Activated T-helper 17 cell treated with anti-CD3 and anti-CD28 coated beads, Interleukin-2, amount 50 U/mL, for 72 hours (primary cell): ENCODE data around the gene ZNF576. TPM values are rescaled to one million over a fixed set of nuclear protein-coding genes. Genes with fewer than 3 reads are reported as not detected.

Source experiments
- ATAC-seq: fragments of 150-1000 bp; cut with Tn5 transposase; replicated peaks from 2 replicates; pipeline ENCODE4 v1.10.0; 2021; ENCODE audit warnings: mild to moderate bottlenecking, moderate library complexity
- H3K27ac Mint-ChIP-seq: one replicate; pipeline ENCODE4 v1.8.0; 2022; ENCODE audit warnings: mixed read lengths
- H3K27me3 Mint-ChIP-seq: one replicate; pipeline ENCODE4 v1.8.0; 2022; ENCODE audit warnings: mixed read lengths
- H3K36me3 Mint-ChIP-seq: one replicate; pipeline ENCODE4 v1.8.0; 2022; ENCODE audit warnings: low read depth, mild to moderate bottlenecking, mixed read lengths
- H3K4me1 Mint-ChIP-seq: one replicate; pipeline ENCODE4 v1.8.0; 2022; ENCODE audit warnings: mixed read lengths
- H3K4me3 Mint-ChIP-seq: one replicate; pipeline ENCODE4 v1.8.0; 2022; ENCODE audit warnings: mild to moderate bottlenecking, mixed read lengths
- H3K9me3 Mint-ChIP-seq: one replicate; pipeline ENCODE4 v1.8.0; 2022; ENCODE audit warnings: mixed read lengths
- total RNA-seq, 2 donors: library from RNA; stranded (reverse); gene quantifications; one replicate each; pipeline ENCODE4 v1.2.3, GENCODE V29; 2022

The ZNF576 gene
- total RNA-seq, 2 donors from 2014 or later: 17.8 to 23.3 TPM

DNA sequence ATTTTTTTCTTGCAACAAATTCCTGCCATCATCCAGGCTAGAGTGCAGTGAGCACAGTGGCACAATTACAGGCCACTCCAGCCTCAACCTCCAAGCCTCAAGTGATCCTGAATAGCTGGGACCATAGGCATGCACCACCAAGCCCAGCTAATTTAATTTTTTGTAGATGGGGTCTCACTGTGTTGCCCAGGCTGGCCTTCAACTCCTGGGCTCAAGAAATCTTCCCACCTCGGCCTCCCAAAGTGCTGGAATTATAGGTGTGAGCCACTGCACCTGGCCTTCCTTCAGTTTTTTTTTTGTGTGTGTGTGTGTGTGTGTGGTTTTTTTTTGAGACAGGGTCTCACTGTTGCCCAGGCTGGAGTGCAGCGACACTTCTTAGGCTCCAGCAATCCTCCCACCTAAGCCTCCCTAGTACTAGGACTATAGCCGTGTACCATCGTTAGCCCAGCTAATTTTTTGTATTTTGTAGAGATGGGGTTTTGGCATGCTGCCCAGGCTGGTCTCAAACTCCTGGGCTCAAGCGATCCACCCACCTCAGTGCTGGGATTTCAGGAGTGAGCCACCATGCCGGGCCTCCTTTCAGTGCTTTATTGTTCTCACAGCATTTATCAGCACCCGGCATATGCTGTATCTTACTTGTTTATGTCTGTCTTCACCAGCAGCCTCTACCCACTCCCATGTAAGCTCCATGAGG is 9.6 kb downstream of the ZNF576 start:
- no peaks in the 10 kb centered on the region for H3K27me3 Mint-ChIP-seq
- H3K36me3 Mint-ChIP-seq: peaks cover 28% of the 10 kb centered on the region
- H3K27ac Mint-ChIP-seq: no peak overlapping the region
- ATAC-seq: no peak
- H3K4me3 Mint-ChIP-seq: no peak overlapping the region
- H3K4me1 Mint-ChIP-seq: peaks cover 4% of the 10 kb centered on the region
- no peaks in the 10 kb centered on the region for H3K9me3 Mint-ChIP-seq

DNA sequence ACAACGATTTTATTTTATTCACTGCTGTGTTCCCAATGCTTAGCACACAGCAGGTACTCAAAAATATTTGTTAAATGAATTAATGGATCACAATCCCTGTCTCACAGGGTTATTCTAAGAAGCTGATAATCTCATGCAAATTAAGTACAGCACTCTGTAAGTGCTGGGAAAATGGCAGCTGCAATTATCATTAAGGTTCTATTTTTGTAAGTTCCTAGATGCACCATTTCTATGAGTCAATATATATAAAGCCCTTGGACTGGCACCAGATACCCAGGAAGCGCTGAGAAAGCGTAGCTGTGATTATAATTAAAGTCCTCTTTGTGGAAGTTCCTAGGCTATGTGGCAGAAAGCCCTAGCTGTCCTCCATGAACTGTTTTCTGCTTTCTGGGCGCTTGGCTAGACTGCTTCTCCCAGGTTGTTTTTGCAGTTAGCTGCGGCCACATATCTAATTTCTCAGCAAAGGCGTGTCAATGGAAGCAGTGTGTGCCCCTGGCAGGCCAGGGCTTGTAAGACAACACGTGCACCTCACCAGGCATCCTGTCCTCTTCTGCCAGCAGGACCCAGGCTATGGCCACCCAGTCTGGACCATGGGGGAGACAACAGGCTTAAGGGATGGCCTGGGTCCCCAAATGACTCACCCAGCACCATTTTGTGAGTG is 10.3 kb downstream of the ZNF576 start:
- Mint-ChIP-seq H3K27ac (peak overlapping the region; percentile 20), H3K4me1 (peaks cover 4% of the 10 kb centered on the region), H3K4me3 (no peak overlapping the region), H3K27me3 (no peaks in the 10 kb centered on the region), H3K9me3 (no peaks in the 10 kb centered on the region), H3K36me3 (peaks cover 21% of the 10 kb centered on the region)
- no peak for ATAC-seq

DNA sequence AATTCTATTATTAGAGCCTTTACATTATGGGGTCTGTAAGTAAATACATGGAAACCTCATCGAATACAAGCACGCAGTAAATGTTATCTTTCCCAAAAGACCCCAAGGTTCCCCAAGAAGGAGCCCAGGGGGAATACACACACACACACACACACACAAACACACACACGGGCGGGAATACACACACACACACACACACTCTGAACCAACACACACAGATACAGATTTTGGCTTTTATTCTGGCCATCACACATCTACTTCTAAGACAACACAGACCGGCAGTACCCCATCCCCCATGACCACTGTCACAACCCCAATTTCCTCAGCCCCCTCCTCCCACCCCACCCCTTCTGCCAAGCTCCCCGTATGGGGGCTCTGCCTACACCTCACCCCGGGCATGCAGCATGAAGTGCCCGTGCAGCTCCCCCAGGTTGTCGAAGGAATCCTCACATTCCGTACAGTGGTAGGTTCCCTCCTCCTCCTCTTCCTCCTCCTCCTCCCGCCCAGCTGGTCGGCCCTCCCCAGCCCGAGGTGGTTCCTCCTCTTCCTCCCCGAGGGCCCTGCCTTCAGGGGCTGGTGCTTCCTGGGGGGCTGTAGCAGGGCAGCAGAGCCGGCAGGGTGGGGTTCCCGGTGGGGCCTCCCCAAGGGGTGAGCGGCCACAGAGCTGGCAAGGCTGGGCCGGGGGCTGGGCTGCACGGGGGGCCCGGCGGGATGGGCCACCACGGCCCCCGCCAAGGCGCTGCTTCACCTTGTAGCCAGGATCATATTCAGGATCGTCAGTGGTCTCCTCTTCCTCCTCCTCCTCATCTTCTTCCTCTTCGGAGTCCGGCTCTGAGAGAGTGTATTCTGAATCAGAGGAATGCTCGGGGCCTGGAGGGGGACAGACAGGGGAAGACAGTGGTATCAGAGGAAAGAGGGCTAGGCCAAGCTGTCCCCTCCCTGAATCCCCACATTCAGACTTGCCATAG is 11.1 kb downstream of the ZNF576 start:
- Mint-ChIP-seq H3K36me3 (peaks cover 26% of the 10 kb centered on the region), H3K9me3 (no peaks in the 10 kb centered on the region), H3K27me3 (no peaks in the 10 kb centered on the region), H3K4me3 (no peak overlapping the region), H3K4me1 (peaks cover 9% of the 10 kb centered on the region), H3K27ac (peak overlapping the region; percentile 20)
- ATAC-seq: no peak

DNA sequence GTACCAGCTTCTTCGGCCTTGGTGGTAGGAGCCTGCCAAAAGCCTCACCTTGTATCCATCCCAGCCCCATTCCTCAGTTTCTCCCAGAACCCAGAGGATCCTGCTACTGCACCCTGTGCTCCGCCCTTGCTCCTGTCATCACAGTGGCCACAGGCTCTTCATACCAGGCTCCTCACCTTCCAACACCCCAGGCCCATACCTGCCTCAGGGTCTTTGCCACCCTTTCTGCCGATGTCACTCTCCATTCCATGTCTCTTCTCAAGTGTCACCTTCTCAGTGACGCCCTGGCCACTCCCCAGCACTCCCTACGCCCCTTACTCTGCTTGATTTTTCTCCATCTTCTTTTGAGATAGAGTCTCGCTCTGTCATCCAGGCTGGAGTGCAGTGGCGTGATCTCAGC is 13.5 kb downstream of the ZNF576 start:
- Mint-ChIP-seq H3K36me3 (peaks cover 27% of the 10 kb centered on the region), H3K4me1 (peaks cover 15% of the 10 kb centered on the region), H3K27me3 (no peaks in the 10 kb centered on the region), H3K27ac (peak overlapping the region; percentile 71), H3K4me3 (no peak overlapping the region), H3K9me3 (no peaks in the 10 kb centered on the region)
- ATAC-seq: no peak

DNA sequence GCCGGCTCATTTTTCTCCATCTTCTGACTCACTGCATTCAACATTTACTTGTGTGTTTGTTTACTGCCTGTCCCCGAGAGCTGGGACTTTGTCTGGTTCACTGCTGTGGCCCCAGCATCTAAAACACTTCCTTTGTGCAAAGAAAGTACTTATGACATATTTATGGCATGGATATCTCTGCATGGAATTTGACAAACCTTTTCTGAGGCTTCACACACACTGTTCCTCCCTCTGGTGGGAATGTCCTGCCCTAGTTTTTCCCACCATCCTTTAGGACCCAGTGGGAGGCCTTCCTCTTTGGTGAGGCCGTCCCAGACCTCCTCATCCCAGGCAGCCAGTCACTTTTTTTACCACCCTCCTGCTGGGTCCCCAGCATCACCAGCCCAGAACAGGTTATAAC is 14.1 kb downstream of the ZNF576 start:
- H3K4me3 Mint-ChIP-seq: no peak overlapping the region
- no peaks in the 10 kb centered on the region for H3K27me3 Mint-ChIP-seq
- H3K9me3 Mint-ChIP-seq: no peaks in the 10 kb centered on the region
- peak overlapping the region; percentile 71 for H3K27ac Mint-ChIP-seq
- no peak for ATAC-seq
- H3K36me3 Mint-ChIP-seq: peaks cover 27% of the 10 kb centered on the region
- peaks cover 15% of the 10 kb centered on the region for H3K4me1 Mint-ChIP-seq

DNA sequence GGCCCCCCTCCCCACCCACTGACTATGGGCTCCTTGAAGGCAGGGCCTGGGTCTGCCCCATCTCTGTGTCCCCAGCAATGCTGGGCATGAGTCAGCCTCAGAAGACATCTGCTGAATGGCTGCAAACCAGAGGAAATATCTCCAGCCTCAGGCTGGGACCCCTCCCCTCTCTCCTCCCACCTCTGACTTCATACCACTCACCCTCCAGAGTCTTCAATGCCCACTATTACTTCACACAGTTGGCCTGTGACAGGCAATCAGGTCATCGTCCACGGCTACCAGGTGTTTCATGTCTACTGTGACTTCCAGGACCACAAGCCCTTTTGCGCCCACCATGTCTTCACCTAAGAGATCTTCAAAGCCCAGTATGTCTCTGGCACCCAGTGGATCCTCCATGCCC is 15.4 kb downstream of the ZNF576 start, which contains the start of gene SRRM5:
SRRM5 (plus strand) TSS at position 301 of the 400 bp plus-strand sequence; CDS start at position 335, 34 bp downstream.
- H3K4me3 Mint-ChIP-seq: no peak within 1 kb of the TSS
- ATAC-seq: no peak
- H3K36me3 Mint-ChIP-seq: peaks cover 23% of the 10 kb centered on the region
- H3K9me3 Mint-ChIP-seq: no peaks in the 10 kb centered on the region
- peak within 1 kb of the TSS; percentile 71 for H3K27ac Mint-ChIP-seq
- no peaks in the 10 kb centered on the region for H3K27me3 Mint-ChIP-seq
- H3K4me1 Mint-ChIP-seq: peaks cover 15% of the 10 kb centered on the region

DNA sequence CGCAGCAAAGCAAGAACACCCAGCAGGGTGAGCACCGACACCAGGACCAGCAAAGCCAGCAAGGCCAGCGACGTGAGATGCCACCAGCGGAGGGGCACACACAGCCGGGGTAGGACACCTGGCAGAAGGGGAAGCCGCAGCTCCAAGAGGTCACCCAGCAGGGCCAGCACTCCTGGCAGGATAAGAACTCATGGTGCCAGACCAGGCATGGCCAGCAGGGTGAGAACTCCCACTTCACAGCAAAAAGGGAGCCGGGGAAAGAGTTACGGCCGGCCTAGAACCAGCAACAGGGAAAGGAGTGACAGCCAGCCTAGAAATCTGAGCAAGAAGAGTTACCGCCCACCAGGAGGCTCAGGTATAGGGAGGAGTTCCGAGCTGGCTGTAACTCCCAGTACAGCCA is 16.0 kb downstream of the ZNF576 start:
- H3K4me3 Mint-ChIP-seq: no peak overlapping the region
- no peaks in the 10 kb centered on the region for H3K9me3 Mint-ChIP-seq
- H3K36me3 Mint-ChIP-seq: peaks cover 18% of the 10 kb centered on the region
- H3K27ac Mint-ChIP-seq: no peak overlapping the region
- no peak for ATAC-seq
- H3K27me3 Mint-ChIP-seq: no peaks in the 10 kb centered on the region
- H3K4me1 Mint-ChIP-seq: peaks cover 15% of the 10 kb centered on the region

DNA sequence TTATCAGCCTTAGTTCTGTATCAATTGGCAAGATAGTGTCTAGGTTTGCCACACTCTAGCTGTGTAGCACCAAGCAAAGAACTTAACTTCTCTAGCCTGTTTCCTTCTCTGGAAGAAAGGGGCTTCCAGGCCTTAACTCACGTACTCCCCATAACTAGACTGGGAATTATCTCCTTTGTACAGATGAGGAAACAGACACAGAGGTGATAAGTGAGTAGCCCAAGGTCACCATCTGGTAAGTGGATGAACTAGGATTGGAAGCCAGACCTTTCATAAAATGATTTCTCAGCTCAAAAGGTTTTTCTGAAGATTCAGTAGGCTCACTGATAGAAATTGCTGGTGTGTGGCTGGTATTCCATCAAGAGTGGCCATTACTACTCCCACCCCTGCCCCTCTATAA is 19.9 kb downstream of the ZNF576 start:
- ATAC-seq: no peak
- no peaks in the 10 kb centered on the region for H3K9me3 Mint-ChIP-seq

DNA sequence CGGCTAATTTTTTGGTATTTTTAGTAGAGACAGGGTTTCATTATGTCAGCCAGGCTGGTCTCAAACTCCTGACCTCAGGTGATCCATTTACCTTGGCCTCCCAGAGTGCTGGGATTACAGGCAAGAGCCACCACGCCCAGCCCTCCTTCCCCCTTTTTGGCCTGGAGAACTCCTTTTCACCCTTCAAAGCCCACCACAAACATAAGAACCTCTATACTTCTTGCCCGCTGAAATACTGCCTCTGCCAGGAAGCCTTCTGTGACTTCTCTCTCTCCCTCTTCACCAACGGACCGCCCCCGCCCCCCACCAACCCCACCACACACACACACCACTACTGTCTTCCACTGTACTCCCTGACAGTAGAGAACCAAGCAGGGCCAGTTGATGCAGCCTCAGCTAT is 20.6 kb downstream of the ZNF576 start:
- H3K4me3 Mint-ChIP-seq: no peak overlapping the region
- H3K27ac Mint-ChIP-seq: no peak overlapping the region
- H3K4me1 Mint-ChIP-seq: peaks cover 8% of the 10 kb centered on the region
- H3K36me3 Mint-ChIP-seq: peaks cover 14% of the 10 kb centered on the region
- no peaks in the 10 kb centered on the region for H3K27me3 Mint-ChIP-seq
- no peak for ATAC-seq
- no peaks in the 10 kb centered on the region for H3K9me3 Mint-ChIP-seq

More for the DNA sequence above, 19.9 kb downstream of the ZNF576 start:
- Mint-ChIP-seq H3K27ac (no peak overlapping the region), H3K27me3 (no peaks in the 10 kb centered on the region), H3K4me1 (peaks cover 11% of the 10 kb centered on the region), H3K36me3 (peaks cover 16% of the 10 kb centered on the region), H3K4me3 (no peak overlapping the region)

DNA sequence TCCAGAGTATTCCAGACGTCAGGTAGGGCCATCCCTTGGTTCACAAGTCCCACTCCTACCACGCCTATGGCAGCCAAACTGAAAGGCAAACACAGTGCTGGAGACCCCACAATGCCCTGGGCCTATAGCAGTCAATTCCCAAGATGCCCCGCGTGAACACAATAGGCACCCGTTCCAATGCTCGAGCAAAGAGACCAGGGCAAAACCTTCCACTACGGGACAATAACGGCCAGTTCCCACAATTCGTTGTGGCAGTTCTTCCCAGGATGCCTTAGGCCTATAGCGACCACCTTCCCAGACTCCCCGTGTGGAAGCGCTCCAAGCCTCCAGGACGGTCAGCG is 22.5 kb downstream of the ZNF576 start:
- Mint-ChIP-seq H3K27ac (peak overlapping the region; percentile 97), H3K4me1 (peaks cover 2% of the 10 kb centered on the region), H3K36me3 (peaks cover 7% of the 10 kb centered on the region), H3K27me3 (no peaks in the 10 kb centered on the region), H3K9me3 (no peaks in the 10 kb centered on the region), H3K4me3 (peak overlapping the region; percentile 95)
- peak; percentile 35 for ATAC-seq

DNA sequence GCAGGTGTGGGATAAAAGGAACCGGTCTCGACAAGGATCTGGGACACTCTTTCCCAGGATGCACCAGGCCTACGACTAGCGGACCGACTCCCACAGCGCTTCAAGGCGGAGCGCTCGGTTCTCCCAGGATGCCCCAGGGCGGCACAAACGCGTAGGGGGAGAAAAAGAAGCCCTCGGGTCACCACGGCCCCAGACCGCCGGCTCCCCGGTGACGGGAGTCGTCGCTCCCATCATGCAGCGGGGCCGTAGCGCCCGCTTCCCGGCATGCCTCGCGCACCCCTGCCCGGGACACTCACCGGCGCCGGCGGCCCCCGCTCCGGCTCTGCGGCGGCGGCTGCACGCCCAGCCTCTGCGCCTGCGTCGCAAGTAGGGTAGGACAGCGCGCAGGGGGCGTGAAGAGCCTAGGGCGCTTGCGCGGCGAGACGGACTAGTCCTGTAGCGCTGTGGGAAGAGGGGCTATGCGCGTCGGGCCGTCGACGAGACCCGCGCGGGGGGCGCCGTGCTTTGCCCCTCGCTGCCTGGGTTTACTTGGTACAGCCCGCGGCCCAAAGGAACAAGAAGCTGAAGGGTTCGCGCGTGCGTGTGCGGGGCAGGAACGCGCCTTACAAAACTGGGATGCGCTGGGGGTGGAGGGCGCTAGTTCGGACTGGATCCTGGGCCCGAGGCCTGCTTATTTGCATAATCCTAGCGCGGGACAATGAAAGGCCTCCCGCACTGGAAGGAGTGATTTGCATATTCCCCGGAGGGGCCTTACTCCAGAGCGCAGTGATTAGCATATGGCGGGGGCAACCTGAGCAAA is 23.1 kb downstream of the ZNF576 start, which contains the start of gene ZNF428:
ZNF428 (minus strand) TSS at position 368 of the 799 bp plus-strand sequence. CDS start 5,325 bp downstream, outside the sequence.
- peaks cover 6% of the 10 kb centered on the region for H3K4me1 Mint-ChIP-seq
- peaks cover 7% of the 10 kb centered on the region for H3K36me3 Mint-ChIP-seq
- H3K9me3 Mint-ChIP-seq: no peaks in the 10 kb centered on the region
- H3K27ac Mint-ChIP-seq: peak within 1 kb of the TSS; percentile 97
- no peaks in the 10 kb centered on the region for H3K27me3 Mint-ChIP-seq
- ATAC-seq: peak; percentile 92
- H3K4me3 Mint-ChIP-seq: peak within 1 kb of the TSS; percentile 95

DNA sequence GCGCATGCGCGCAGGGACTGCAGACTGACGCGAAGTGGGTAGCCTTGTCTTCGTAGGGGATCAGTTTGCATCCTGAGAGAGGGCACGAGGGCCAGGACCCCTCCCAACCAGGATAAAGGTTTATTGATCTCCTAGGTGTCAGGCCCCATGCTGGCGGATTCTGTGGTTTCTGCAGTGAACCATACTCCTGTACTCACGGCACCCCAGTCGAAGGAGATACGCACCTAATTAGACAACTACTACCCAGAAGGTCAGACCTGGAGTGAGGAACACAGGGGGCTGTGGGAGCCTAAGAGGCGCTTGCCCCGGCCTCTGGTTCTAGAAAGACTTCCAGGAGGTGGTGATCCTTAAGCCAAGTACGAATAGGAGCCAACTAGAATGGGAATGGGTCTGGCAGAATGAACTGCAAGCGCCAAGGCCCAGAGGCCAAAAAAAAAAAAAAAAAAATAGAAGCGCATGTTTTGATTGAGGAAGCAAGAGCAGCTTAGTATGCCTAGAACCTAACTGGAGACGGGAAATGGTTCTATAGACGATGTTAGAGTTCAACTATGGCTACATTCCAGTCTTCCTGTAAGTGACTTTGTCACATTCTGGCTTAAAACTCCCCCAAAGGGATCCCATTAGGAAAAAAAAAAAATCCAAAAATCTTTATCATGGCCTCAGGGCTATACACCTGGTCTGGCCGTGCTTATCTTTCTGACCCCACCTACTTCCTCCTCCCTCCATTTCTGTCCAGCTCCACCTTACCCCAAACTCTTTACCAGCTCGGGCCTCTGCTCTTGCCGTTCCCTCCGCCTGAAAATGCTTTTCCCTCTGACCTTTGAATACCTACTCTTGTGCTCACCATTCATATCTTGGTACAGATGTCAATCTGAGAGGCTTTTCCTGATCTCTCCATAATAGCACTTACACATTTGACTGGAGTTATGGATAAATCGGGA is 23.9 kb downstream of the ZNF576 start:
- Mint-ChIP-seq H3K36me3 (peaks cover 7% of the 10 kb centered on the region), H3K4me3 (peak overlapping the region; percentile 95), H3K27me3 (no peaks in the 10 kb centered on the region), H3K9me3 (no peaks in the 10 kb centered on the region), H3K27ac (peak overlapping the region; percentile 97), H3K4me1 (peaks cover 6% of the 10 kb centered on the region)
- no peak for ATAC-seq

DNA sequence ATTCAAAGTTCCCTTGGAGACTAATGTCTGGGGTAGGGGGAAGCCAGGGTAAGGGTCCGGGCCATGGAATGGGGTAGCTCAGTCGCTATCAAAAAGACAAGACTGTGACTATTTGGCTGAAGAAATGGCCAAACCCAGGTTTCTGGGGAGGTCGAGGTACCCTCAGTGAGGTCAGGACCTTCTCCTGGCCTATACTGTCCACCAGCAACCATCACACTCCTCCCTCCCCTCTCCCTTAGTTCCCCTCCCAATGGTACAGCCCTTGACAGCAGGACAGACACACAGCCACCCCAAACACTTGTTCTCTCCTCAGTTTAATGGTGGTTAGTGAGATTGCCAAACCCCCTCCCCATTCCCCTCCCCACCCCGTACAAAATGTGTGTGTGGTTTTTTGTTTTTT is 25.7 kb downstream of the ZNF576 start:
- no peak for ATAC-seq
- no peaks in the 10 kb centered on the region for H3K9me3 Mint-ChIP-seq
- peaks cover 6% of the 10 kb centered on the region for H3K4me1 Mint-ChIP-seq
- H3K27ac Mint-ChIP-seq: no peak overlapping the region
- no peaks in the 10 kb centered on the region for H3K27me3 Mint-ChIP-seq
- peaks cover 7% of the 10 kb centered on the region for H3K36me3 Mint-ChIP-seq
- no peak overlapping the region for H3K4me3 Mint-ChIP-seq
